IPS DF 19.7 (cell line): ENCODE measurements around the gene RALGPS2.
"Not testable (repeated sequence)": the region's sequence is repeated elsewhere in the genome, so short reads cannot be mapped to it uniquely, and the experiment has no call there.

Experiments
- DNase-seq: peaks from one replicate; pipeline ENCODE4 v3.0.0-alpha.2; 2013; ENCODE audit warnings: low read depth, low spot score

The RALGPS2 gene

GRCh38 chr1:178941261-178941689 lies 216.2 kb downstream of the RALGPS2 start:
- DNase-seq, result no peak

DNA sequence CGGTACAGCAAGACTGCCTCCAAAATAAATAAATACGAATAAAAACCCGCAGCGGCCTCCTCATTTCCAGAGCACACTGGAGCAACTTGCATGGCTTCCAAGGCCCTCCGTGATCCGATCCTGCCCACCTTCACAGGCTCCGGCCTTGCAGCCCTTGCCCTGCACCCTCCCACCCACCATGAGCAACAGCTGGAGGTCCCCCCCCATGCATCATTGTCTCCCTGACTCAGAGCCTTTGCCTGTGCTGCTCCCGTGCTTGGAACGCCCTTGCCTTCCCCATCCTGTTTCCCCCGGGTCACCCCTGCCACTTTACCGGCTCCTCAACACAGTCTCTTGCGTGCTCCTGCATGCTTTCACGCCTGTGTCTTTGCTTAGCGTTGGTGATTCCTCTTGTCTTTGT lies 216.8 kb downstream of the RALGPS2 start:
- no peak for DNase-seq

DNA sequence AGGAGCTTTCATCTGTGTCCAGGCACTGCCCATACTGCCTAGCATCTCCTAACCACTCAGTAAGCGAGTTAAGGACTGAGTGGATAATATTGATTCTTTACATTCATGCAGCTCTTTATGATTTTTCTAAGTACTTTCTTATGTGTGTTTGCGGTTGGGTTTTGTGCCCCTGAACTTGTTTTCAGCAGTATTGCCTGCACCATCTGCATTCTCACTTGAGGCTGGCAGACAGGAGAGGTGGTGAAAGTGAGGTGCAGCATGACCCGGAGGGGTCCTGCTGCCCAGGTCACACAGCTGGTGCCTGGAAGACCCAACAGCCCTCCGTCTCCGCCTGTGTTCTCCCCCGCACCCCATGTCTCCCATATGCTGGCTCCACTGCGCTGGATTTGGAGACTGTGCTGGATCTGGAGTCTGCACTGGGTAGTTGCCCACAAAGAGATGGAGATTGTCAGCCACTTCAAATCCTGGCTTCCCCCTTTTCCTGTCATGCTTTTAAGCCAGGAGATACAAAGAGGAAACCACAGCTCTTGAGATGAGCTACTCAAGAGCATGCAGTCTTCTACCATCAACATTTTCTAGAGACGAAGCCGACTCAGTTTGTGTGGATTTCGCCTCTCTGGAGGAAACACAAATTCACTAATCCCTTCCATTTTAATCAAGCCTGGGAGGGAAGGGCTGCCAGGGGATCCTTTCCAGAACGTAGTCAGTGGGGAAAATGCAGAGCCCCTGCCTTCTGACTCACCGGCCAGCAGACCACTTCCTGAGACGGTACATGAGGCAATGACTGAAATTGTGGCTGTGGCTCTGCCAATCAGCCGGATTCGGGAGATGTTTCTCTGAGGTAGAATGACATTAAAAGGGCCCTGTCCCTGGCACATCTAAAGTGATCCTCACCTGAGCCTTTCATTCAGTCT lies 217.5 kb downstream of the RALGPS2 start:
- DNase-seq, result no peak

DNA sequence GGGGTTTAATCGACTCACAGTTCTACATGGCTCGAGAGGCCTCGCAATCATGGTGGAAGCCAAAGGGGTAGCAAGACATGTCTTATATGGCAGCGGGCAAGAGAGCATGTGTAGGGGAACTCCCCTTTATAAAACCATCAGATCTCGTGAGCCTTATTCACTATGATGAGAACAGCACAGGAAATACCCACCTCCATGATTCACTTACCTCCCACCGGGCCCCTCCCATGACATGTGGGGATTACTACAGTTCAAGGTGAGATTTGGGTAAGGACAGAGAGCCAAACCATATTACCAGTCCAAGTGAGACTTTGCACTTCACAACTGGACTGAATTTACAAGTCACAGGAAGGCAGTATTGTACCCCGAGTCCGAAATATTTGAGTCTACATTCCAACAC lies 219.7 kb downstream of the RALGPS2 start:
- DNase-seq, result no peak

DNA sequence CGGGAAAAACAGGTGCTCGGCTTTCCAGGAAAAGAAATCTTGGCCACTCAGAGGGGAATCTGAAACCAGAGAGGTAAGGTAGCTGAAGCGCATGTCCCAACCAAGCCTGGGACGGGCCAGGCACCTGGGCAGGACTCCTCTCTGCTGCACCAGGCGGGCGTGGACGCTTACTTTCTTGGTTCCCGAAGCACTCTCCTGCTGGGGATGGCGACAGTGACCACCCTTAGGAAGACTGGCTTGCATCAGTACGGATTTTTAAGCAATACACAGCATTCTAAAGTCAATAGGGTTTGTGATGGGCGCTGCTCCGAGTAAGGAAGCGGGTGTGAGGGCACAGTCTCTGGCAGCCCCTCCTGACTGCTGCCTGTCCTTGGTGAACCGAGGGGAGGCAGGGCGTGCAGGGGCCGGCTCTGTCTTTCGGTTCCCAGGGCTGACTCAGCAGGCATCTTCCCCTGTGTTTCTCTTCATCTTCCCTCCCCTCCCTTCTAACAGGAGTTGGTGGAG lies 220.8 kb downstream of the RALGPS2 start:
- DNase-seq, result no peak

DNA sequence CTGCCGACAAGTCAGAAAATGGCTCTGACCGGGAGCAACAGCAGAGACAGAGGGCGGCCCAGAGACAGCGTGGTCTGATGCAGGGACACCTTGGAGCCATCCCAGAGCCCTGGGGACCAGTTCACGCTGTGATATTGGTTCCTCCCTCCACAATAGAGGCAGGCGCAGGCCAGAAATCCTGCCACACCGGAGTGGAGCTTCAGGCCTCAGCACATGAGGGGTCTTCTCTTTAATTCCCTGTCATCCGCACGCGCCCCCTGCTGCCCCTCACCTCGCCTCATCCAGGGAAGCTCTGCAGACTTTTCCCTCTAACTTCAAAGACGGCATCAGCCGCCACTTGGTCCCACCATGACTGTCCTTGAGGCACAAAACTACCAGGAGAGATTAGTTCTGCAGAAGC lies 221.4 kb downstream of the RALGPS2 start:
- DNase-seq, result no peak

DNA sequence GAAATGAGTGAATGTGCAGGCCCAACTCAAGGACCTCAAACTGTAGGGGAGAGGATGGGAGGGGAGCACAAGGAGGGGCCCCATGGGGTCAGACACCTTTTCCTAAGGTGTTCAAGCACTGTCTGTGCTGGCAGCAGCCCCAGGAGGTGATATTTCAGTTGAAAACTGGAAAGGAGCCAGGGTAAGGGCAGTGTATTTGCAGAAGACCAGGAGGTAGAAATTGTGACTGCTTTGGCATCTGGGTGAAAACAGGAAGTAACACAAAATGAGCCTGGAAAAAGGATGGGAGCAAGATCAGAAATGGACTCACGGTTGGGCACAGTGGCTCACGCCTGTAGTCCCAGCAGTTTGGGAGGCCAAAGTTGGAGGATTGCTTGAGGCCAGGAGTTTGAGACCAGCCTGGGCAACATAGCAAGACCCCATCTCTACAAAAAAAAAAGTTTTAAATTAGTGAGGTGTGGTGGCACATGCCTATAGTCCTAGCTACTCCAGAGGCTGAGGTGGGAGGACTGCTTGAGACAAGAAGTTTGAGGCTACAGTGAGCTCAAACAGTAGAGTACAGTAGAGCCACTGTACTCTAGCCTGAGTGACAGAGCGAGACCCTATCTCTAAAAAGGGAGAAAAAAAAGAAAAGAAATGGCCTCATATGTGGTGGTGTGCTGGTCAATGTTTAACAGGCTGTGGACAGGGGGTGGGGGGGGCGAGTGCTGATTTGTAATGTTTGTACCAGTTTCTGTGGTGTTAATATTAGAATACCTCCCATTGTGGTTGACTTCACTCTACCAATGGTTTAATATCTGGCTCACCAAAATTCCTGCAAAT lies 222.0 kb downstream of the RALGPS2 start:
- no peak for DNase-seq

- DNase-seq, result no peak
Measured at GRCh38 chr1:178947677-178947981, 222.6 kb downstream of the RALGPS2 start.

GRCh38 chr1:178948676-178949075 lies 223.6 kb downstream of the RALGPS2 start:
- no peak for DNase-seq

DNA sequence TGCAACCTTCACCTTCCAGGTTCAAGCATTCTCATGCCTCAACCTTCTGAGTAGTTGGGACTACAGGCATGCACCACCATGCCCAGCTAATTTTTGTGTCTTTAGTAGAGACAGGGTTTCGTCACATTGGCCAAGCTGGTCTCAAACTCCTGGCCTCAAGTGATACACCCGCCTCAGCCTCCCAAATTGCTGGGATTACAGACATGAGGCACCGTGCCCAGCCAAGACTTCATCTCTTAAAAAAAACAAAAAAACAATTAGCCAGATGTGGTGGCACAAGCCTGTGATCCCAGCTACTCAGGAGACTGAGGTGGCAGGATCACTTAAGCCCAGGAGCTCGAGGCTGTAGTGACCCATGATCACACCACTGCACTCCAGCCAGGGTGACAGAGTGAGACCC lies 224.8 kb downstream of the RALGPS2 start:
- DNase-seq, result not testable (repeated sequence)

GRCh38 chr1:178951600-178951999 lies 226.6 kb downstream of the RALGPS2 start:
- DNase-seq, result no peak

- no peak for DNase-seq
Measured at GRCh38 chr1:178953034-178953433, 228.0 kb downstream of the RALGPS2 start.

GRCh38 chr1:178953538-178954324 lies 228.7 kb downstream of the RALGPS2 start:
- DNase-seq, result no peak

- DNase-seq, result no peak
Measured at GRCh38 chr1:178954325-178954690, 229.3 kb downstream of the RALGPS2 start.

- no peak for DNase-seq
Measured at GRCh38 chr1:178954937-178955336, 229.9 kb downstream of the RALGPS2 start.

DNA sequence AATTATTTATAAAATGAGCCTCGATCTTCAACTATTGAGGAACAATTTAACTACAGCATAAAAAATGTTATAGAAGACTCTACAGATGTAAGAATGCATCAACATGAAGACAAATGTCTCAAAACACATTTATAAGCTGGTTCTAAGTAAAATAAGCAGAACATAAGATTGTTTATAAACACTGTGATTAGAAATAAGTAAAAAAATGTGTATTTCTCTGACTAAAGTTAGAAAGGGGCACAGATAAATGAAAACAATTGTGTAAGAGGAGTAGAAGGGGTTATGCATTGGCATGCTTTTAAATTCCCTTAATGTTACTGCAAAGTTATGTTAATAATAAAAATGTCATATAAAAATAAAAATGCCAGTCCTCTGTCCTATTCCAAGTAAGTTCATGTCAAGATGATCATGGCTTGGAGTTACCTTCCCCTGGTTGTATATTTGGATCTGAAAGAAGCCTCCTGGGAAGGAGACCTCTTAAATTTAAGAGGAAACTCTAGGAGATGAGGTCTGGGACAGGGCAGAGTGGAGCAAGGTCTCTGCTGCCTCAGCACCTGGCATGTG lies 230.4 kb downstream of the RALGPS2 start:
- no peak for DNase-seq

- DNase-seq, result no peak
Measured at GRCh38 chr1:178958491-178958890, 233.4 kb downstream of the RALGPS2 start.

GRCh38 chr1:178959543-178960460 lies 234.8 kb downstream of the RALGPS2 start:
- DNase-seq, result no peak

- DNase-seq, result no peak
Measured at GRCh38 chr1:178960482-178961240, 235.6 kb downstream of the RALGPS2 start.

DNA sequence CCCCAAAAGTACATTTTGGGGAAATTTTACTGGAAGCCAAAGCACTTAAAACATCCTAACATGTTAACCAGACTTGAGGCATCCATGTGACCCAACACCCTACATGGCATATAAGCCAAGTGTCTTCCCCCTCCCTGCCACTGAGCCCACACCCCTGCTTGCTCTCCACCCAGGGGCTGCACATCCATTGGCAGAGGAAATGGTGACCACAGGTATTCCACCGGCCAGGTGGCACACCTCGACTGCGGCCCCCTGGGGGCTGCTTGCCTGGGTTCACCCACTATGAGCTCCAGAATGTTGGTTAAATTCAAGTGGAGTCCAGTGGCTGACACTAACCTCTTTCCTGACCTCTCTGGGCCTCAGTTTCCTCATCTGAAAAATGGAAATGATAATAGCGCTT lies 236.3 kb downstream of the RALGPS2 start:
- DNase-seq, result no peak
